ENCODE measurements around the gene WWC2.

DNA sequence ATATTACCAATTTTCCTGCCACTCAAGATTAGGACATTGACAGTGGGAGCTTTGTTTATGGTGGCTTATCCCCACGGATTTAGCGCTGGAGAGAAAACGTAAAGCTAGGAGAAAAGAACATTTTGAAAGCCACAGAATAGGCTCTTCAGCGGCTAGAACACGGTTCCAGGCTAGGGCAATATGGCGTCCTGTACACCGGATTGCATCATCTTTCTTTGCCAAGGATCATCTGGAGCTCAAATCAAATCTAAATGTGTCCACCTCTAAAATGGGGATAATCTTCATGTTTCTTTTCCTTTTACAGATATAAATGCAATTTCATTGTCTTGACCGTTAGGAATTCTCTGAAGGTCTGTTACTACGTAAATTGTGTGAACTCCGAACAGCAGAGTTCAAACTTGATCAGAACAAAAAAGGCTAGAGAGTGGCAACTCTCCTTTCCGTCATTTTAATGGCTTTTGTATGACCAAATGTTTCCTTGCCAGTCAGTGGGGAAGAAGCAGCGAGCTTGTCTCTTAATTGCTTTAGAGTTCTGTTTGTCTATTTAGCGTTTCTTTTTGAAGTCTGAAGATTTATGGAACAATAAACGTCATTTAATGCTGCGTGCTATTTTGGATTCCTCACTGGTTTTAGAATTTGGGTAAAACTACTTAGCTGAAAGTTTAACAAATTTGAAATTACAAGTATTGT, 2.6 kb upstream of the WWC2 start:
- TF ChIP-seq POLR2AphosphoS5 (IDR thresholded peaks at IDR 0.05; ENCODE audit: borderline replicate concordance, low read depth, low read length) = no peak
- TF ChIP-seq EZH2 (IDR thresholded peaks at IDR 0.05) = no peak
